Loucy (cell line): ENCODE results near the gene PCSK5.

ENCODE experiments used
- H2AFZ ChIP-seq: fragments of 200-600 bp; sonication (generic); 2 replicates; pipeline ENCODE4 v1.6.0; 2016; ENCODE audit warnings: antibody characterized with exemption, mild to moderate bottlenecking, low read length, moderate library complexity
- H3F3A ChIP-seq: fragments of 200-600 bp; 2 replicates; pipeline ENCODE4 v1.6.0; 2016; ENCODE audit warnings: antibody characterized with exemption, low read depth, mild to moderate bottlenecking
- H3K27me3 ChIP-seq: fragments of 200-600 bp; sonication (generic); 2 replicates; pipeline ENCODE4 v1.6.1; 2014; ENCODE audit warnings: low read length, mild to moderate bottlenecking; ENCODE audit not compliant: insufficient read depth, poor library complexity, severe bottlenecking
- H3K36me3 ChIP-seq: fragments of 200-600 bp; sonication (generic); 2 replicates; pipeline ENCODE4 v1.6.1; 2016; ENCODE audit warnings: low read length; ENCODE audit not compliant: insufficient read depth
- H3K4me1 ChIP-seq: fragments of 200-600 bp; sonication (generic); 2 replicates; pipeline ENCODE4 v1.5.1; 2014; ENCODE audit warnings: low read length, mild to moderate bottlenecking; ENCODE audit not compliant: insufficient read depth, poor library complexity, severe bottlenecking
- H3K4me2 ChIP-seq: fragments of 200-600 bp; sonication (generic); 2 replicates; pipeline ENCODE4 v1.6.0; 2014; ENCODE audit warnings: antibody characterized with exemption, low read length, low read depth, mild to moderate bottlenecking; ENCODE audit not compliant: poor library complexity, severe bottlenecking
- H3K4me3 ChIP-seq: fragments of 200-600 bp; sonication (generic); 2 replicates; pipeline ENCODE4 v1.5.1; 2014; ENCODE audit warnings: low read length, mild to moderate bottlenecking, mixed read lengths; ENCODE audit not compliant: poor library complexity, severe bottlenecking
- H3K79me2 ChIP-seq: fragments of 200-600 bp; sonication (generic); 2 replicates; pipeline ENCODE4 v1.6.1; 2014; ENCODE audit warnings: low read length; ENCODE audit not compliant: insufficient read depth
- H3K9ac ChIP-seq: fragments of 200-600 bp; sonication (generic); 2 replicates; pipeline ENCODE4 v1.6.0; 2014; ENCODE audit warnings: mild to moderate bottlenecking, low read depth, low read length, moderate library complexity; ENCODE audit not compliant: poor library complexity, severe bottlenecking
- H3K9me2 ChIP-seq: fragments of 200-600 bp; sonication (generic); replicated peaks from 2 replicates; pipeline ENCODE4 v1.6.1; 2016; ENCODE audit warnings: low read depth, low read length, mixed read lengths
- H3K9me3 ChIP-seq: fragments of 200-600 bp; sonication (generic); 2 replicates; pipeline ENCODE4 v1.6.1; 2014; ENCODE audit warnings: mild to moderate bottlenecking, antibody characterized with exemption, low read length, low read depth; ENCODE audit not compliant: insufficient read depth
- H4K20me1 ChIP-seq: fragments of 200-600 bp; sonication (generic); 2 replicates; pipeline ENCODE4 v1.6.0; 2014; ENCODE audit warnings: antibody characterized with exemption, low read length, mild to moderate bottlenecking; ENCODE audit not compliant: insufficient read depth, poor library complexity, severe bottlenecking
- EZH2phosphoT487 ChIP-seq: fragments of 200-600 bp; IDR thresholded peaks from 2 replicates; pipeline ENCODE4 v1.6.1; 2018; ENCODE audit warnings: antibody characterized with exemption, mild to moderate bottlenecking, moderate library complexity, borderline replicate concordance
- TF ChIP-seq, protein P1 (sequence below): fragments of 200-600 bp; sonication (generic); conservative IDR thresholded peaks from 2 replicates; pipeline ENCODE4 v1.5.1; 2014; ENCODE audit warnings: mild to moderate bottlenecking, antibody characterized with exemption, low read length

PCSK5 gene

DNA sequence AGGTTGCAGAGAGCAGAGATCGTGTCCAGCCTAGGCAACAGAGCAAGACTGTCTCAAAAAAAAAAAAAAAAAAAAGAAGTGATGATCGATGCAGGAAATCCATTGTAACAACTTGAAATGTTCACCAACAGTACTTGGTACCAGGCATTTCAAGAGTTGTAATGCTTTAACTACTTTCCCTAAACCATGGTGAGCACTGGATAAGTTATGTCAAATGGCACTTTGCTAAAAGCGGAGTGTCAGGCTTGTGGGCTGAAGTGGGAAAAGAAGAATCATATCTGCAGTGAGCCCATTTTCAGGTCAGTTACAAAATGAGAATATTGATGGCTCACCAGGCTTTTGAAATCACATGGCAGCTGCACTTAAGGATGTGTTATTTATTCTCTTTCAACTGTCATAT, 301.5 kb downstream of the PCSK5 start:
- H3K4me3 ChIP-seq = no peak overlapping the region
- no peaks in the 10 kb centered on the region for H3K9me3 ChIP-seq
- H3K27me3 ChIP-seq = no peaks in the 10 kb centered on the region
- no peaks in the 10 kb centered on the region for H3K4me1 ChIP-seq
- H3K36me3 ChIP-seq = no peaks in the 10 kb centered on the region
- no peak overlapping the region for H3K4me2 ChIP-seq
- H3F3A ChIP-seq = no peaks in the 10 kb centered on the region
- H2AFZ ChIP-seq = no peak overlapping the region
- TF ChIP-seq EZH2phosphoT487 = no peak
- TF ChIP-seq, protein P1, sequence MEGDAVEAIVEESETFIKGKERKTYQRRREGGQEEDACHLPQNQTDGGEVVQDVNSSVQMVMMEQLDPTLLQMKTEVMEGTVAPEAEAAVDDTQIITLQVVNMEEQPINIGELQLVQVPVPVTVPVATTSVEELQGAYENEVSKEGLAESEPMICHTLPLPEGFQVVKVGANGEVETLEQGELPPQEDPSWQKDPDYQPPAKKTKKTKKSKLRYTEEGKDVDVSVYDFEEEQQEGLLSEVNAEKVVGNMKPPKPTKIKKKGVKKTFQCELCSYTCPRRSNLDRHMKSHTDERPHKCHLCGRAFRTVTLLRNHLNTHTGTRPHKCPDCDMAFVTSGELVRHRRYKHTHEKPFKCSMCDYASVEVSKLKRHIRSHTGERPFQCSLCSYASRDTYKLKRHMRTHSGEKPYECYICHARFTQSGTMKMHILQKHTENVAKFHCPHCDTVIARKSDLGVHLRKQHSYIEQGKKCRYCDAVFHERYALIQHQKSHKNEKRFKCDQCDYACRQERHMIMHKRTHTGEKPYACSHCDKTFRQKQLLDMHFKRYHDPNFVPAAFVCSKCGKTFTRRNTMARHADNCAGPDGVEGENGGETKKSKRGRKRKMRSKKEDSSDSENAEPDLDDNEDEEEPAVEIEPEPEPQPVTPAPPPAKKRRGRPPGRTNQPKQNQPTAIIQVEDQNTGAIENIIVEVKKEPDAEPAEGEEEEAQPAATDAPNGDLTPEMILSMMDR = no peak
- no peaks in the 10 kb centered on the region for H4K20me1 ChIP-seq
- no peak overlapping the region for H3K9ac ChIP-seq
- H3K79me2 ChIP-seq = no peaks in the 10 kb centered on the region
- H3K9me2 ChIP-seq = no peaks in the 10 kb centered on the region

DNA sequence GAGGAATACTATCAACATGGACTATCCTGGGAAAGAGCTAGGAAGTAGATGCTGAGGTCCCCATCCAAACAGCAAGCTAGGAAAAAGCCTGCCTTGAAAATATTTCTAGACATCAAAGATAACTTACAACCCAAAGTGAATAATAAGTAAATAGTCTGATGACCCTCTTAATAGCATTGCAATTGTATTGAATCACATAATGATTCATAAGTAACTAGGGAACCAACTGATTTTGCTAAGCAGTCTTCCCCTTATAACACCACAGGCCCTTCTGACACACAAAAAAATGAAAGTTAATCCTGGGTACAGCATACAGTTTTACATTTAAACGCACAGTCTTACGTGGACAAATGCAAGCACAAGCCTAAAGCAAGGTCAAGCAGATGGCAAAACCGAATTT, 304.4 kb downstream of the PCSK5 start:
- no peak overlapping the region for H3K4me3 ChIP-seq
- no peaks in the 10 kb centered on the region for H3K4me1 ChIP-seq
- no peak overlapping the region for H3K9ac ChIP-seq
- H3K9me2 ChIP-seq = no peaks in the 10 kb centered on the region
- H3K9me3 ChIP-seq = no peaks in the 10 kb centered on the region
- no peak overlapping the region for H2AFZ ChIP-seq
- H3F3A ChIP-seq = no peaks in the 10 kb centered on the region
- H3K27me3 ChIP-seq = no peaks in the 10 kb centered on the region
- H3K79me2 ChIP-seq = no peaks in the 10 kb centered on the region
- no peaks in the 10 kb centered on the region for H4K20me1 ChIP-seq
- no peak for TF ChIP-seq EZH2phosphoT487
- TF ChIP-seq, protein P1 = no peak
- H3K4me2 ChIP-seq = no peak overlapping the region
- no peaks in the 10 kb centered on the region for H3K36me3 ChIP-seq

DNA sequence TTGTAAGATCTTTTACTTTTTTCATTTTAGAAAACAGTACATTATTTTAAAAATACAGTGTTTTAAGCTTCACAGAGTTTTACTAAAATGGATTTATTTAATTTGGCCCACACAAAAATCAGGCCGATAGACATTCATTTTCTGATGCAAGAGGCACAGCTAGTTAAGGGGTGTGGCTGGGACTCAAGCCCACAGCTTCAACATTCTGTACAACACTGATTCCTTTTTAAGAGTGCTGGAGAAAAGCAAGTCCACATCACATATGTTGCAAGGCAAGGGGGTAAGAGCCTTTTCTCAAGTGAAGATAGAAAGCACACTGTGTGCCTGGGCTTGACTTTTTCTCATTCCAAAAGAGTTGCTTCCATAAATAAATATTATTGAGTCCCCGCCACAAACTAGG, 307.9 kb downstream of the PCSK5 start:
- Histone ChIP-seq H4K20me1 (no peaks in the 10 kb centered on the region), H3K4me1 (no peaks in the 10 kb centered on the region), H2AFZ (no peak overlapping the region), H3F3A (no peaks in the 10 kb centered on the region), H3K9me3 (no peaks in the 10 kb centered on the region), H3K9ac (no peak overlapping the region), H3K4me3 (no peak overlapping the region), H3K9me2 (no peaks in the 10 kb centered on the region), H3K36me3 (no peaks in the 10 kb centered on the region), H3K27me3 (no peaks in the 10 kb centered on the region), H3K79me2 (no peaks in the 10 kb centered on the region), H3K4me2 (no peak overlapping the region)
- TF ChIP-seq, protein P1 = no peak
- TF ChIP-seq EZH2phosphoT487 = no peak
